HG03060 (cell line): ENCODE results near the gene CUBN.
A peak's percentile ranks its signal among the peaks of the same experiment; 100 is the strongest.

Experiments
- ATAC-seq: cut with Tn5 transposase; IDR thresholded peaks from one replicate; pipeline ENCODE4 v1.9.1; 2021; ENCODE audit warnings: low read depth, moderate number of reproducible peaks; ENCODE audit not compliant: unreplicated experiment

CUBN gene

GRCh38 chr10:17049195-17049594, 80.4 kb downstream of the CUBN start:
- ATAC-seq, result no peak

DNA sequence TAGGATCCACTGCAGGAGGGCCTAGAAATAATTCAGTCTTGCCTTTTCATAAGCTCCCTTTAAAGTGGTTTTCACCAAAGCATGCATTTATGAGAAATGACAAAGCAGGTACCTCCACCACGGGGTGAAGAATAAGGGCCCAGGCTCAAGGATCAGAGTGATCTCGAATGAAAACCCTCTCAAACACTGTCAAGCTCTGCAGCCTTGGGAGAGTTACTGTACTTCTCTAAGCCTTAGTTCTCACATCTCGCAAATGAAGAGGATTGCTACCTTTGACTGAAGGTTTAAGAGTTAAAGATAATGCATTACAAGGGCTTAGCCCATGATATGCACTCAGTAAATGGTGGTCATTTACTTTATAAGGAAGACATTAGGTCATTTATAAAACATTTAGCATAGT, 81.7 kb downstream of the CUBN start:
- ATAC-seq, result no peak

DNA sequence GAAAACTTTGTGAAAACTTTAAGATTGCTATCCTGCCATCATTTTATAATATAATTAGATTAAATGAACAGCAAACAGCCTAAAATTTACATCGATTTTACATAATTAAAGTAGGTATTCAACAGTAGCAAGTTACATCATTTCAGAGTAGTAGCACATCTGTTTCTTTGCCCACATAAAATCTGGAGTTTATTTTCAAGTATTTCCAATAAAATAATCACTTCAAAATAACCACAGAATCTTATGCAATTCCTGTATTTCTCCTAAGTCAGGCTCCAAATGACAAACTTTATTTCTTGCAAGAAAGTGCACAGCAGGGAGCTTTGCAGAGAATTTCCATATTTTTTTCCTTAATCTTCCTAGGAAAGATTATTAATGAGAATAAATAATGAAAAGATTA, 82.6 kb downstream of the CUBN start:
- ATAC-seq, result no peak

DNA sequence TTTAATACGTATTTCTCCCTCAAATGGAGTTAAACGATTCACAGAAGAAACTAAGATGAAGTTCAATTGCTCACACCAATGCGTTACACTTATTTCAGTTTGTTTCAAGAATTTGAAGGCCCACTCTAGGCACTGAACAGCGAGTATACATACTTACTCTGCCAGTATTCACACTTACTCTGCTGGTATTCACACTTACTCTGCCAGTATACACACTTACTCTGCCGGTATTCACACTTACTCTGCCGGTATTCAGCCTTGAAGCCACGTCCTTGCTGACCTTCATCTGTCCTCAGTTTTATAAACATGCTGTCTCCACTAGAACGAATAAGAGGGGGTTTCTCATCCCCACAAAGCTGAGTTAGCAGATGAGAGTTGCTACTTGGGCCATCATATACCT, 86.0 kb downstream of the CUBN start:
- ATAC-seq, result no peak

- ATAC-seq, result no peak
Measured at GRCh38 chr10:17041626-17042520, 87.7 kb downstream of the CUBN start.

- ATAC-seq, result no peak
Measured at GRCh38 chr10:17038627-17039026, 91.0 kb downstream of the CUBN start.

DNA sequence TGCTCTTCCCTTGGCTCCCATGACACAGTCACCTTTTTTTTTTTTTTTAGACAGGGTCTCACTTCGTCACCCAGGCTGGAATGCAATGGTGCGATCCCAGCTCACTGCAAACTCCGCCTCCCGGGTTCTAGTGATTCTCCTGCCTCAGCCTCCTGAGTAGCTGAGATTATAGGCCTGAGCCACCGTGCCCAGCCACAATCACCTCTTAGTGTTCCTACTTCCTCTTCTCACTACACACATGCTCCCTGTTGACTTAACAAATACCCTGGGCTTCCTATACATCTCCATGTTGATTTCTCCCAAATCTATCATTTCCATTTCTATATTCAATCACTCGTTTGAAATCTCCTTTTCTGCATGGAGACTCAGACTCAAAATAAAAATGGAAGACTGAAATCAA, 91.7 kb downstream of the CUBN start:
- no peak for ATAC-seq

DNA sequence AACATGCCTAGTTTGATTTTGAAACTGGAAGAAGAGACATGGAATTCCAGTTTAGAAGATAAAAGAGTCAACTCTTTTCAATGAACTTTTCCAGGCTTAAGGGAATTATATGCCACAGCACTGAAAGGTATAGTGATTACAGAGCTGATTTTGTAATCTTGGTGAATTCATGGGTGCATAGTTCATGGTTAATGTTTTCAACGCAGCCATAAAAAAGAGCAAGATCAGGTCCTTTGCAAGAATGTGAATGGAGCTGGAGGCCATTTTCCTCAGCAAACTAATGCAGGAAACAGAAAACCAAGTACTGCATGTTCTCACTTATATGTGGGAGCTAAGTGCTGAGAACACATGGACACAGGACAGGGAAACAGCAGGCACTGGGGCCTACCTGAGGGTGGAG, 94.2 kb downstream of the CUBN start:
- no peak for ATAC-seq

GRCh38 chr10:17033529-17034260, 95.9 kb downstream of the CUBN start:
- no peak for ATAC-seq

DNA sequence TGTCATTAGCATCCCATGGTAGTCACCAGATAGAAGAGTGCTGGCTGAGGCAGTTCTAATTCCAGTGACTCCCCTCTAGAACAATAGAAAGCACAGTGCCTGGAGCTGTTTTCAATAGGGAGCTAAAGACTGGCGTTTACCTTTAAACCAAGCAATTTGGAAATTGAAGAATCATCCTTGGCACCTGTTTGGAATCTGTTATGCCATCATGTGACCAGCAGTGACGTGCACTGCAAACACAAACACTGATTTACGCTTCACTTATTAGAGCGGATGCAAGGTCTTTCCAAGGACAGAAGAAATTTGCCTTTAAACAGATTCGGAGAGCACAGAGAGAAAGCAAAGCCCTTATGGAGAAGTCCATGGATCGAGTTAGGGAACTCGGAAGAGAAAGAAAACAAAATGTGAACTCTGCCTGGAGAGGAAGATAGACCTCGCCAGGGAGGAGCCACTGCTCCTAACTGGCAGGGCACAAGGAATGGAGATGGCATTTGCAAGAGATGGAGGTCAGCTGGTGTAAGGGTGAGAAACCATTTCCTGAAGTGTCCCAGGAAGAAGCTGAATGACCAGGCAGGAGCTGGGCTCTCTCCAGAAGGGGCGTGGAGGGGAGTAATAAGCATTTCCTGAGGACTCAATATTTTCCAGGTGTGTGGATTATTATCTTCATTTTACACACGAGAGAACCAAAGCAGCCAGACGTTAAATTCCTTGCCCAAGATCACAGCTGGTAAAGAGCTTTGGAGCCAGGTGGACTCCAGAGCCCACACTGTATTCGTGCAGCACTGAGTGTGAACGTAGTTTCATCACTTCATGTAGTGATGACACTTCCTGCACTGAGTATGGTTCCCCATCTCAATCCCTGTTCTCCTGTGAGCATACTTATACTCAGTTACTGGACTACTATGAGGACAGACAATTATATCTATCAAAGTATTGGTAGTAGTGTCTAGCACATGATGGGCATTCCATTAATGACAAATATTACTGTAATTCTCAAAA, 97.7 kb downstream of the CUBN start:
- no peak for ATAC-seq

- no peak for ATAC-seq
Measured at GRCh38 chr10:17029581-17030271, 99.9 kb downstream of the CUBN start.

GRCh38 chr10:17029239-17029580, 100.4 kb downstream of the CUBN start:
- ATAC-seq, result no peak

GRCh38 chr10:17028798-17029197, 100.8 kb downstream of the CUBN start:
- no peak for ATAC-seq

DNA sequence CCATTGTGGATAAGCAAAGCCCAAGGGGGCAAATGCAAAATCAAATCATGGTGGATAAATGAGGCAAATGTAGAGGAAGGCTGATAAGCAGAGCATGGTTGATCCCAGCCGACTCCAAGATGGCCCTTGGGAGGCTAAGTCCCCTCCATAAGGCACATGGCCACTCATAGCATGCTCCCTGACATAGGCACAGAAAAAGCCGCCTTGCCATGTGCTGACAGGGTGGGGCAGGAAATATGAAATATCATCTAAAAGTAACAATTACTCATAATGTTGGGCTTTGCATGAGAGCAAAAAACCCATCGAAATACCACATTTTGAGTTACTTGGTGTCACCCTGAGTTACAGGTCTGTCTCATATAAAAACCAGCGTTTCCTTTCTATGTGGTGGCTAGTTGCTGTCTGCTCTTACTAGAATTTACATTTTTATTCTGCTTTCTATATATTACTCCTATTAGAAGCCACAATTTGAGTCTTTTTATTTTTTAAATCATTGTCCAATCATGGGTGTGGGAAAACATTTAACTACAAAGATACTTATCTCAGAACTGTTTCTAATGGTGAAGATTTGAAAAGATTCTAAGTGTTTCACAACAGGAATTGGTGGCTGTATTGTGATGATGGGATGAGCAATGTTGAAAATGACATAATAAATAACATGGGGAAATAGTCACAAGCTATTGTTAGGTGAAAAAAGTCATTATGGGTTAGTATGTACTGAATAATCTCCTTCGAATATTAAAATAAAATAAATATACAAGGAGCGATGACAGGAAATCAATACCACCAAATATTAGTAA, 102.7 kb downstream of the CUBN start:
- peak; percentile 47 for ATAC-seq

DNA sequence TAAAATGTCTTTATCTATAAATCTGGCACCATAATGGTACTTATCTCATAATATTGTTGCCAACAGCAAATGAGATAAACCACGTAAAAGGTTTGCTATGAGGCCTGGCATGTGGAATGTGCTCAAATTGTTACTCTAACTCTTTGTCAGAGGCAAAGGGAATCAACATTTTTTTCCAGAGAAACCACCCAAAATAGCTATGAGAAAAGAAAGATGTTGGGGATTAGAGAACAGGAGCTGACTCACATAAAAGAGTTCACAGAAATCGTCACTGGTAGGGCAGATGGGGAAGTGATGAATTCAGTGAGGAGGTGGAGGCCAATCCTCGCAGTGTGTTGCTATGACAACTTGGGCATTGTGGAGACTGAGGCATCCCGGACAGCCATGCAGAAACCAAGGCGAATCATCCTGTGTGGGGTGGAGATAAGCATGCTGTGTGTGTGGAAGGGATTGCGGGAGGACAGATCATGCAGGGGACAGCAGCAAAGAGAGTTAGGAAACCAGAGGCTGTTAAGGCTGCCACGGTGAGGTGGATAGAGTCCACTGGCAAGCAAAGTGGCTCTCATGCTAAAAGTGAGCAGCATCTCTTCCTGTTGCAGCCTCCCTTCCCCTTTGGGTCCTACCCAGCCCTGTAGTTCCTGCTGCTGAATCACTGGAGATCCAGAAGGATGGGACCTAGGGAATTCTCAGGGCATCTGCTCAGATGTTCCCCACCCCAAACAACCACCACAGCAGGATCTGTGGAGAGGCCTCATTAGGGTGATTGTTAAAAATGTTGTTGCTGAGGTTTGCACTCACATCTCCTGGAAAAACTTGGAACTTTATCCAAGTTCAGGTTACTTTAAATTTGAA, 103.9 kb downstream of the CUBN start:
- ATAC-seq, result no peak

DNA sequence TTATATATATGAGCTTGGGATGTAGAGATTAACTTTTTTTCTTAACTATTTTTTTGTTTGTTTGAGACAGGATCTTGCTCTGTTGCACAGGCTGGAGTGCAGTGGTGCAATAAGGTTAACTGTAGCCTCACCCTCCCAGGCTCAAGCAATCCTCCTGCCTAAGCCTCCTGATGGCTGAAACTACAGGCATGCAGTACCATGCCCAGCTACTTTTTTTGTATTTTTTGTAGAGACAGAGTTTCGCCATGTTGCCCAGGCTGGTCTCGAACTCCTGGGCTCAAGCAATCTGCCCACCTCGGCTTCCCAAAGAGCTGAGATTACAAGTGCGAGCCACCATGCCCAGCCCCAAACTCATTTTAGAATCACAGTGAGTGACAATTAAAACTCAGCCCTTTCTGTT, 105.2 kb downstream of the CUBN start:
- no peak for ATAC-seq

DNA sequence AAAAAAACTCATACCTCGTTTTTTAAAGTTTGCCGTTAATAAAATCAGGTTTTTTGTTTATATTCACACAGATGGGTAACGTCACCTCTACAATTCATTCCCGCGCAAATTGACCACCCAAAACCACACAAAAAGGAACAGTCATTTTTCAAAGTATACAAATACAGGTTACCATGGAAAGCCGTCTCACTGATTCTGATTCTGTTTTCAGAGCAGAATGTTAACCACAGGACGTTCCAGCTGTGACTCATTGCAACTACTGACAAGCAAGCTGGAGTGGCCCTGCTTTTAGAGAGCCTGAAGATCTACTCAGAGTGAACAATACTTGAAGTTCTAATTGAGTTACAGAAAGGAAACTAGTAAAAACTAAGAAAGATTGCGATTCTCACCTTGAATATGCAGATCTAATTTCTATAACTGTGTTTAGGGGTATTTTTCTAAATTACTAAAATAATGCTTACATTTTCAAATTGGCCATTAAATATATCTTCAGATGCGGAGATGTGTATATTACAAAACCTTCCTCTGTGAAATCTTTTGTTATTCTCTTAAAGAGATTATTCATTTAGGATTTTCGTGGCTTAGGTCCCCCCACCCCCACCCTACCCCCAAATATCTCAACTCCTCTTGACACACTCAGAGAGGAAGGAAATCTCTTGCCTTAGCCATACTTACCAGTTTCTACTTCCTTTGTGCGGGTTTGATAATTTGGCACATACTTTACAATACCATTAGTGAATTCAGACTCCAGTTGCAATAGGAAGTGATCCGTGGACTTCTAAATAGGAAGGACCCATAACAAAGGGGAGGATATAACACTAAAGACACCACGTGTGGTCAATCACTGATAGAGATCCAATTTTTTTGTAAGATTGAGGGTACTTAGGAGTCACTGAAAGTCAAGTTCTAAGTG, 106.0 kb downstream of the CUBN start:
- peak; percentile 89 for ATAC-seq
